ENCODE measurements around the gene SRSF2.
A peak's percentile ranks its signal among the peaks of the same experiment; 100 is the strongest.
"Not testable (repeated sequence)": the region's sequence is repeated elsewhere in the genome, so short reads cannot be mapped to it uniquely, and the experiment has no call there.

Gene SRSF2

GRCh38 chr17:76738468-76738850, 1.3 kb upstream of the SRSF2 start:
- no peak for DNase-seq (ENCODE audit: low read depth)

GRCh38 chr17:76737676-76738467, 741 bp upstream of the SRSF2 start, which contains the start of gene MFSD11:
MFSD11 (plus strand) TSS chr17:76738119; CDS start chr17:76738353, 234 bp downstream.
- peak; percentile 91 for DNase-seq (ENCODE audit: low read depth)

- no peak for DNase-seq (ENCODE audit: low read depth)
These were observed 616 bp downstream of the SRSF2 start for GRCh38 chr17:76736349-76737081.

- no peak for DNase-seq (ENCODE audit: low read depth)
These were observed 1.4 kb downstream of the SRSF2 start for GRCh38 chr17:76735586-76736348.

- DNase-seq (ENCODE audit: low read depth) = no peak
These were observed 2.1 kb downstream of the SRSF2 start for GRCh38 chr17:76735006-76735405.

- DNase-seq (ENCODE audit: low read depth) = no peak
These were observed 2.9 kb downstream of the SRSF2 start for GRCh38 chr17:76734080-76734840.

GRCh38 chr17:76733618-76733957, 3.5 kb downstream of the SRSF2 start:
- no peak for DNase-seq (ENCODE audit: low read depth)

- no peak for DNase-seq (ENCODE audit: low read depth)
These were observed 4.2 kb downstream of the SRSF2 start for GRCh38 chr17:76732734-76733617.

GRCh38 chr17:76731800-76732733, 5.1 kb downstream of the SRSF2 start:
- not testable (repeated sequence) for DNase-seq (ENCODE audit: low read depth)

GRCh38 chr17:76727745-76728456, 9.2 kb downstream of the SRSF2 start:
- DNase-seq (ENCODE audit: low read depth) = no peak

- no peak for DNase-seq (ENCODE audit: low read depth)
These were observed 10.1 kb downstream of the SRSF2 start, which contains the start of gene METTL23 for GRCh38 chr17:76726776-76727718. METTL23 (plus strand) TSS chr17:76726839; CDS start chr17:76729711, 2,872 bp downstream.

- DNase-seq (ENCODE audit: low read depth) = peak; percentile 93
These were observed 10.8 kb downstream of the SRSF2 start, which contains the start of gene JMJD6 for GRCh38 chr17:76726231-76726775. JMJD6 (minus strand) TSS chr17:76726606; CDS start chr17:76726475, 131 bp downstream.

- DNase-seq (ENCODE audit: low read depth) = no peak
These were observed 11.4 kb downstream of the SRSF2 start for GRCh38 chr17:76725580-76726230.

GRCh38 chr17:76723812-76724211, 13.3 kb downstream of the SRSF2 start:
- DNase-seq (ENCODE audit: low read depth) = no peak

- DNase-seq (ENCODE audit: low read depth) = not testable (repeated sequence)
These were observed 14.2 kb downstream of the SRSF2 start for GRCh38 chr17:76722977-76723376.

GRCh38 chr17:76722279-76722678, 14.9 kb downstream of the SRSF2 start:
- DNase-seq (ENCODE audit: low read depth) = no peak

GRCh38 chr17:76721463-76721862, 15.7 kb downstream of the SRSF2 start:
- DNase-seq (ENCODE audit: low read depth) = no peak
